ENCODE data around the gene SPATA17.

SPATA17 gene

GRCh38 chr1:217919683-217920388, 288.7 kb downstream of the SPATA17 start:
- no peak for DNase-seq (ENCODE audit: low read depth)
- H3K4me3 ChIP-seq (ENCODE audit: low read length) = no peak overlapping the region
- TF ChIP-seq CTCF (IDR thresholded peaks at IDR 0.05; ENCODE audit: insufficient read depth, low read depth, low read length, missing control alignments) = no peak

Data from epithelial cell of esophagus (primary cell).